Measurements from ENCODE around the gene HOXB3.
A peak's percentile ranks its signal among the peaks of the same experiment; 100 is the strongest.
"Not testable (repeated sequence)": the region's sequence is repeated elsewhere in the genome, so short reads cannot be mapped to it uniquely, and the experiment has no call there.

The HOXB3 gene

GRCh38 chr17:48509708-48510107, 80.3 kb downstream of the HOXB3 start:
- not testable (repeated sequence) for H4K8ac ChIP-seq (ENCODE audit: low read depth, low read length); H2AK5ac ChIP-seq (ENCODE audit: low read length); H3K4me2 ChIP-seq (ENCODE audit: low read length); H3K27ac ChIP-seq (ENCODE audit: low read depth, low read length); H3K27me3 ChIP-seq (ENCODE audit: insufficient read depth, low read length, poor library complexity); H2BK120ac ChIP-seq (ENCODE audit: low read depth, low read length); H3K4ac ChIP-seq (ENCODE audit: low read depth, low read length); H3K9ac ChIP-seq (ENCODE audit: low read length); H2BK15ac ChIP-seq (replicated peaks; ENCODE audit: low read depth); H3K79me1 ChIP-seq (ENCODE audit: low read length); H3K4me1 ChIP-seq (ENCODE audit: control insufficient read depth, low read depth, low read length); H3K23ac ChIP-seq (ENCODE audit: low read length); H4K5ac ChIP-seq (ENCODE audit: low read length); H3K56ac ChIP-seq (ENCODE audit: low read length); H3K4me3 ChIP-seq (ENCODE audit: low read length); H2BK5ac ChIP-seq (ENCODE audit: low read length); H3K36me3 ChIP-seq (ENCODE audit: control insufficient read depth, insufficient read depth, low read length); DNase-seq; H3K79me2 ChIP-seq (ENCODE audit: control insufficient read depth, insufficient read depth, low read length); H3K18ac ChIP-seq (ENCODE audit: low read length)
- no CpG with 5 or more reads among the region's 7 CpGs for WGBS (ENCODE audit: extremely low coverage, insufficient coverage, low lambda C conversion rate)

- WGBS (ENCODE audit: extremely low coverage, insufficient coverage, low lambda C conversion rate): no CpG with 5 or more reads among the region's 5 CpGs
Measured at GRCh38 chr17:48506246-48506645, 83.8 kb downstream of the HOXB3 start.

GRCh38 chr17:48505788-48506187, 84.3 kb downstream of the HOXB3 start:
- no peak overlapping the region for H2BK5ac ChIP-seq (ENCODE audit: low read length)
- H2BK15ac ChIP-seq (replicated peaks; ENCODE audit: low read depth): no peak overlapping the region
- H3K36me3 ChIP-seq (ENCODE audit: control insufficient read depth, insufficient read depth, low read length): no peaks in the 10 kb centered on the region
- H3K79me1 ChIP-seq (ENCODE audit: low read length): no peaks in the 10 kb centered on the region
- DNase-seq: peak; percentile 83
- H4K5ac ChIP-seq (ENCODE audit: low read length): no peak overlapping the region
- H3K9ac ChIP-seq (ENCODE audit: low read length): no peak overlapping the region
- H3K4me2 ChIP-seq (ENCODE audit: low read length): no peak overlapping the region
- H3K18ac ChIP-seq (ENCODE audit: low read length): no peak overlapping the region
- WGBS (ENCODE audit: extremely low coverage, insufficient coverage, low lambda C conversion rate): no CpG with 5 or more reads among the region's 1 CpG
- no peak overlapping the region for H2BK120ac ChIP-seq (ENCODE audit: low read depth, low read length)
- H3K4me1 ChIP-seq (ENCODE audit: control insufficient read depth, low read depth, low read length): no peaks in the 10 kb centered on the region
- no peak overlapping the region for H3K4me3 ChIP-seq (ENCODE audit: low read length)
- H3K79me2 ChIP-seq (ENCODE audit: control insufficient read depth, insufficient read depth, low read length): no peaks in the 10 kb centered on the region
- H2AK5ac ChIP-seq (ENCODE audit: low read length): no peak overlapping the region
- no peak overlapping the region for H3K4ac ChIP-seq (ENCODE audit: low read depth, low read length)
- no peak overlapping the region for H4K8ac ChIP-seq (ENCODE audit: low read depth, low read length)
- H3K56ac ChIP-seq (ENCODE audit: low read length): no peak overlapping the region
- H3K27ac ChIP-seq (ENCODE audit: low read depth, low read length): no peak overlapping the region
- no peak overlapping the region for H3K23ac ChIP-seq (ENCODE audit: low read length)
- H3K27me3 ChIP-seq (ENCODE audit: insufficient read depth, low read length, poor library complexity): no peaks in the 10 kb centered on the region

More at GRCh38 chr17:48506246-48506645, 83.8 kb downstream of the HOXB3 start:
- no peak overlapping the region for H4K8ac ChIP-seq (ENCODE audit: low read depth, low read length)
- no peak overlapping the region for H3K4ac ChIP-seq (ENCODE audit: low read depth, low read length)
- no peak overlapping the region for H3K56ac ChIP-seq (ENCODE audit: low read length)
- no peak overlapping the region for H2BK120ac ChIP-seq (ENCODE audit: low read depth, low read length)
- no peak for DNase-seq
- no peaks in the 10 kb centered on the region for H3K27me3 ChIP-seq (ENCODE audit: insufficient read depth, low read length, poor library complexity)
- no peak overlapping the region for H3K4me2 ChIP-seq (ENCODE audit: low read length)
- H2AK5ac ChIP-seq (ENCODE audit: low read length): no peak overlapping the region
- no peaks in the 10 kb centered on the region for H3K79me2 ChIP-seq (ENCODE audit: control insufficient read depth, insufficient read depth, low read length)
- no peak overlapping the region for H3K27ac ChIP-seq (ENCODE audit: low read depth, low read length)
- H3K4me1 ChIP-seq (ENCODE audit: control insufficient read depth, low read depth, low read length): no peaks in the 10 kb centered on the region
- no peak overlapping the region for H3K23ac ChIP-seq (ENCODE audit: low read length)
- H3K79me1 ChIP-seq (ENCODE audit: low read length): no peaks in the 10 kb centered on the region
- no peaks in the 10 kb centered on the region for H3K36me3 ChIP-seq (ENCODE audit: control insufficient read depth, insufficient read depth, low read length)
- no peak overlapping the region for H2BK15ac ChIP-seq (replicated peaks; ENCODE audit: low read depth)
- no peak overlapping the region for H3K18ac ChIP-seq (ENCODE audit: low read length)
- H2BK5ac ChIP-seq (ENCODE audit: low read length): no peak overlapping the region
- H3K9ac ChIP-seq (ENCODE audit: low read length): no peak overlapping the region
- no peak overlapping the region for H4K5ac ChIP-seq (ENCODE audit: low read length)
- H3K4me3 ChIP-seq (ENCODE audit: low read length): no peak overlapping the region

- WGBS (ENCODE audit: extremely low coverage, insufficient coverage, low lambda C conversion rate): no CpG with 5 or more reads among the region's 2 CpGs
Measured at GRCh38 chr17:48504953-48505352, 85.1 kb downstream of the HOXB3 start.

GRCh38 chr17:48503747-48504146, 86.3 kb downstream of the HOXB3 start:
- no peak overlapping the region for H3K4ac ChIP-seq (ENCODE audit: low read depth, low read length)
- no peak overlapping the region for H2AK5ac ChIP-seq (ENCODE audit: low read length)
- peak; percentile 80 for DNase-seq
- H2BK5ac ChIP-seq (ENCODE audit: low read length): no peak overlapping the region
- no peak overlapping the region for H4K8ac ChIP-seq (ENCODE audit: low read depth, low read length)
- no peak overlapping the region for H3K56ac ChIP-seq (ENCODE audit: low read length)
- no peak overlapping the region for H3K23ac ChIP-seq (ENCODE audit: low read length)
- no peak overlapping the region for H2BK15ac ChIP-seq (replicated peaks; ENCODE audit: low read depth)
- no peak overlapping the region for H4K5ac ChIP-seq (ENCODE audit: low read length)
- no peak overlapping the region for H3K9ac ChIP-seq (ENCODE audit: low read length)
- no peak overlapping the region for H3K4me2 ChIP-seq (ENCODE audit: low read length)
- H3K79me1 ChIP-seq (ENCODE audit: low read length): no peaks in the 10 kb centered on the region
- no peaks in the 10 kb centered on the region for H3K79me2 ChIP-seq (ENCODE audit: control insufficient read depth, insufficient read depth, low read length)
- H3K4me1 ChIP-seq (ENCODE audit: control insufficient read depth, low read depth, low read length): no peaks in the 10 kb centered on the region
- H3K4me3 ChIP-seq (ENCODE audit: low read length): no peak overlapping the region
- no peak overlapping the region for H2BK120ac ChIP-seq (ENCODE audit: low read depth, low read length)
- H3K18ac ChIP-seq (ENCODE audit: low read length): no peak overlapping the region
- no peak overlapping the region for H3K27ac ChIP-seq (ENCODE audit: low read depth, low read length)
- WGBS (ENCODE audit: extremely low coverage, insufficient coverage, low lambda C conversion rate): no CpG with 5 or more reads among the region's 5 CpGs
- no peaks in the 10 kb centered on the region for H3K27me3 ChIP-seq (ENCODE audit: insufficient read depth, low read length, poor library complexity)
- no peaks in the 10 kb centered on the region for H3K36me3 ChIP-seq (ENCODE audit: control insufficient read depth, insufficient read depth, low read length)

More at GRCh38 chr17:48504953-48505352, 85.1 kb downstream of the HOXB3 start:
- H3K79me2 ChIP-seq (ENCODE audit: control insufficient read depth, insufficient read depth, low read length): no peaks in the 10 kb centered on the region
- H3K27me3 ChIP-seq (ENCODE audit: insufficient read depth, low read length, poor library complexity): no peaks in the 10 kb centered on the region
- no peak overlapping the region for H3K18ac ChIP-seq (ENCODE audit: low read length)
- no peak overlapping the region for H2BK5ac ChIP-seq (ENCODE audit: low read length)
- H3K4me1 ChIP-seq (ENCODE audit: control insufficient read depth, low read depth, low read length): no peaks in the 10 kb centered on the region
- no peak overlapping the region for H3K56ac ChIP-seq (ENCODE audit: low read length)
- no peak overlapping the region for H3K4me3 ChIP-seq (ENCODE audit: low read length)
- H3K9ac ChIP-seq (ENCODE audit: low read length): no peak overlapping the region
- no peak overlapping the region for H4K5ac ChIP-seq (ENCODE audit: low read length)
- no peaks in the 10 kb centered on the region for H3K79me1 ChIP-seq (ENCODE audit: low read length)
- no peak overlapping the region for H3K4me2 ChIP-seq (ENCODE audit: low read length)
- H4K8ac ChIP-seq (ENCODE audit: low read depth, low read length): no peak overlapping the region
- H2AK5ac ChIP-seq (ENCODE audit: low read length): no peak overlapping the region
- no peak overlapping the region for H2BK15ac ChIP-seq (replicated peaks; ENCODE audit: low read depth)
- no peak for DNase-seq
- no peak overlapping the region for H3K4ac ChIP-seq (ENCODE audit: low read depth, low read length)
- H3K23ac ChIP-seq (ENCODE audit: low read length): no peak overlapping the region
- no peaks in the 10 kb centered on the region for H3K36me3 ChIP-seq (ENCODE audit: control insufficient read depth, insufficient read depth, low read length)
- no peak overlapping the region for H3K27ac ChIP-seq (ENCODE audit: low read depth, low read length)
- H2BK120ac ChIP-seq (ENCODE audit: low read depth, low read length): no peak overlapping the region

- Histone ChIP-seq H3K27ac (ENCODE audit: low read depth, low read length) (no peak overlapping the region), H3K18ac (ENCODE audit: low read length) (no peak overlapping the region), H4K8ac (ENCODE audit: low read depth, low read length) (no peak overlapping the region), H2AK5ac (ENCODE audit: low read length) (no peak overlapping the region), H2BK120ac (ENCODE audit: low read depth, low read length) (no peak overlapping the region), H3K36me3 (ENCODE audit: control insufficient read depth, insufficient read depth, low read length) (no peaks in the 10 kb centered on the region), H3K4me2 (ENCODE audit: low read length) (no peak overlapping the region), H3K4me3 (ENCODE audit: low read length) (no peak overlapping the region), H3K56ac (ENCODE audit: low read length) (no peak overlapping the region), H3K4me1 (ENCODE audit: control insufficient read depth, low read depth, low read length) (no peaks in the 10 kb centered on the region), H4K5ac (ENCODE audit: low read length) (no peak overlapping the region), H3K23ac (ENCODE audit: low read length) (no peak overlapping the region), H3K79me1 (ENCODE audit: low read length) (no peaks in the 10 kb centered on the region), H3K27me3 (ENCODE audit: insufficient read depth, low read length, poor library complexity) (no peaks in the 10 kb centered on the region), H2BK15ac (replicated peaks; ENCODE audit: low read depth) (no peak overlapping the region), H3K4ac (ENCODE audit: low read depth, low read length) (no peak overlapping the region), H2BK5ac (ENCODE audit: low read length) (no peak overlapping the region), H3K9ac (ENCODE audit: low read length) (no peak overlapping the region), H3K79me2 (ENCODE audit: control insufficient read depth, insufficient read depth, low read length) (no peaks in the 10 kb centered on the region)
- no CpG with 5 or more reads among the region's 4 CpGs for WGBS (ENCODE audit: extremely low coverage, insufficient coverage, low lambda C conversion rate)
- DNase-seq: no peak
Measured at GRCh38 chr17:48502901-48503300, 87.1 kb downstream of the HOXB3 start.
